ENCODE results near the gene CD200. TPM values are rescaled to one million over a fixed set of nuclear protein-coding genes. Genes with fewer than 3 reads are reported as not detected.

Gene CD200
- total and polyA plus RNA-seq, 9 of the 15 experiments (the other 6 are each of a cell fraction or from before 2014, with no cell fraction given) = 0.13 TPM; not detected in 8

GRCh38 chr3:112392393-112393359, 59.7 kb downstream of the CD200 start:
- H3K9me3 ChIP-seq (replicated peaks; ENCODE audit: control insufficient read depth, insufficient read depth, low read depth, low read length) = no peaks in the 10 kb centered on the region
- no peak for ATAC-seq
- H3K4me3 ChIP-seq = no peak overlapping the region
- H3K79me2 ChIP-seq (ENCODE audit: control insufficient read depth, insufficient read depth, low read length) = no peaks in the 10 kb centered on the region
- ChIA-PET CTCF (ENCODE audit: low intra/inter-chr PET ratio) (interaction anchor here (0.6 kb wide), 1 partner anchor 744 kb away, joined by 3 read pairs; no protein-coding TSS in a partner anchor), POLR2A (no interaction called here)
- in situ Hi-C loops (cut with MboI) = no loop called here
- no peak for FAIRE-seq
- H3K36me3 ChIP-seq (ENCODE audit: control insufficient read depth, insufficient read depth, low read length) = no peaks in the 10 kb centered on the region
- H3K4me2 ChIP-seq (ENCODE audit: insufficient read depth, low read length) = no peak overlapping the region
- no peaks in the 10 kb centered on the region for H3K4me1 ChIP-seq (replicated peaks in 1 of 2; ENCODE audit: control insufficient read depth in 2 of 2, insufficient read depth in 2 of 2, low read length in 2 of 2)
- no TSS peak for BruUV-seq (replicated peaks)
- no peaks in the 10 kb centered on the region for H3K9me1 ChIP-seq (ENCODE audit: control insufficient read depth, insufficient read depth, low read length)
- intact Hi-C loops (cut with micrococcal nuclease) = no loop called here
- TF ChIP-seq ZNF212 (CRISPR knock-in tag; IDR thresholded peaks at IDR 0.05) (no peak), TEAD2 (tag; IDR thresholded peaks at IDR 0.05) (no peak), CEBPB (tag; IDR thresholded peaks at IDR 0.05) (no peak), ZNF165 (CRISPR knock-in tag; IDR thresholded peaks at IDR 0.05; ENCODE audit: borderline replicate concordance) (no peak)
- H3K27me3 ChIP-seq (ENCODE audit: control insufficient read depth in 2 of 2, insufficient read depth in 2 of 2, low read length in 2 of 2) = no peaks in the 10 kb centered on the region
- no peaks in the 10 kb centered on the region for H4K20me1 ChIP-seq (replicated peaks; ENCODE audit: control insufficient read depth, insufficient read depth, low read length)
- H2AFZ ChIP-seq (ENCODE audit: low read depth, low read length) = no peak overlapping the region
- DNase-seq (ENCODE audit: extremely low read depth in 1 of 4, low spot score in 3 of 4) = no peak
- H3K9ac ChIP-seq (ENCODE audit: insufficient read depth in 1 of 2, low read depth in 2 of 2, low read length in 2 of 2) = no peak overlapping the region
- no peak overlapping the region for H3K27ac ChIP-seq (ENCODE audit: extremely low read depth, low read depth, low read length)
- 1% methylated on average over 5 of the region's 6 CpGs for WGBS (ENCODE audit: insufficient coverage, low coverage, missing lambda C conversion rate)

GRCh38 chr3:112393360-112393728, 60.4 kb downstream of the CD200 start:
- Histone ChIP-seq H3K4me2 (ENCODE audit: insufficient read depth, low read length) (no peak overlapping the region), H3K4me3 (no peak overlapping the region), H2AFZ (ENCODE audit: low read depth, low read length) (no peak overlapping the region), H4K20me1 (replicated peaks; ENCODE audit: control insufficient read depth, insufficient read depth, low read length) (no peaks in the 10 kb centered on the region), H3K27ac (ENCODE audit: extremely low read depth, low read depth, low read length) (no peak overlapping the region), H3K9me3 (replicated peaks; ENCODE audit: control insufficient read depth, insufficient read depth, low read depth, low read length) (no peaks in the 10 kb centered on the region), H3K79me2 (ENCODE audit: control insufficient read depth, insufficient read depth, low read length) (no peaks in the 10 kb centered on the region), H3K27me3 (ENCODE audit: control insufficient read depth in 2 of 2, insufficient read depth in 2 of 2, low read length in 2 of 2) (no peaks in the 10 kb centered on the region), H3K4me1 (replicated peaks in 1 of 2; ENCODE audit: control insufficient read depth in 2 of 2, insufficient read depth in 2 of 2, low read length in 2 of 2) (no peaks in the 10 kb centered on the region), H3K9me1 (ENCODE audit: control insufficient read depth, insufficient read depth, low read length) (no peaks in the 10 kb centered on the region), H3K36me3 (ENCODE audit: control insufficient read depth, insufficient read depth, low read length) (no peaks in the 10 kb centered on the region), H3K9ac (ENCODE audit: insufficient read depth in 1 of 2, low read depth in 2 of 2, low read length in 2 of 2) (no peak overlapping the region)
- FAIRE-seq (no peak), DNase-seq (ENCODE audit: extremely low read depth in 1 of 4, low spot score in 3 of 4) (no peak), ATAC-seq (no peak)
- ChIA-PET CTCF (ENCODE audit: low intra/inter-chr PET ratio) (no interaction called here), POLR2A (no interaction called here)
- WGBS (ENCODE audit: insufficient coverage, low coverage, missing lambda C conversion rate) = 0% methylated on average over 3 of the region's 3 CpGs
- intact Hi-C loops (cut with micrococcal nuclease) = no loop called here
- no TSS peak for BruUV-seq (replicated peaks)
- in situ Hi-C loops (cut with MboI) = no loop called here
- no peak for TF ChIP-seq ZNF57 (CRISPR knock-in tag; IDR thresholded peaks at IDR 0.05)
- no peak for TF ChIP-seq ESRRB (CRISPR knock-in tag; IDR thresholded peaks at IDR 0.05; ENCODE audit: borderline replicate concordance)
- TF ChIP-seq JUN (IDR thresholded peaks at IDR 0.05; ENCODE audit: borderline replicate concordance, low read depth, low read length) = no peak
- TF ChIP-seq JUN (CRISPR knock-in tag; IDR thresholded peaks at IDR 0.05; ENCODE audit: borderline replicate concordance) = no peak
- no peak for TF ChIP-seq ZNF77 (CRISPR knock-in tag; IDR thresholded peaks at IDR 0.05)
- TF ChIP-seq ZC3H11A (IDR thresholded peaks at IDR 0.05; ENCODE audit: low read depth, low read length) = no peak
- TF ChIP-seq DIDO1 (tag; IDR thresholded peaks at IDR 0.05; ENCODE audit: low read depth) = no peak
- no peak for TF ChIP-seq ZBTB33 (CRISPR knock-in tag; IDR thresholded peaks at IDR 0.05)
- TF ChIP-seq ZNF232 (CRISPR knock-in tag; IDR thresholded peaks at IDR 0.05) = no peak
- TF ChIP-seq HCFC1 (IDR thresholded peaks at IDR 0.05; ENCODE audit: low read depth, low read length) = no peak
- no peak for TF ChIP-seq NFXL1 (CRISPR knock-in tag; IDR thresholded peaks at IDR 0.05)
- TF ChIP-seq STAG1 (CRISPR knock-in tag; IDR thresholded peaks at IDR 0.05; ENCODE audit: borderline replicate concordance) = no peak

Data from K562 (cell line).